K562 (cell line): Measurements from ENCODE around the gene CHAD. TPM values are rescaled to one million over a fixed set of nuclear protein-coding genes. Genes with fewer than 3 reads are reported as not detected.

ENCODE experiments used
- ASH1L ChIP-seq: fragments of 450-650 bp; IDR thresholded peaks from 2 replicates; pipeline ENCODE4 v1.6.1; 2018; ENCODE audit warnings: borderline replicate concordance, mild to moderate bottlenecking, low read depth; ENCODE audit not compliant: partially characterized antibody
- ATF6 ChIP-seq: sonication (generic); formaldehyde crosslinking; IDR thresholded peaks from 2 replicates; pipeline ENCODE4 v1.4.0; 2020; ENCODE audit warnings: mild to moderate bottlenecking, missing genetic modification reagents
- BCLAF1 ChIP-seq, 2 experiments: fragments of 450-650 bp in 1 of 2; IDR thresholded peaks; 2 replicates each; pipeline ENCODE4 v1.6.1; 2011 to 2017; ENCODE audit warnings: low read depth in 2 of 2, antibody characterized with exemption in 1 of 2, borderline replicate concordance in 1 of 2, low read length in 1 of 2, mild to moderate bottlenecking in 1 of 2, mixed read lengths in 1 of 2; ENCODE audit not compliant: control insufficient read depth in 1 of 2
- BRCA1 ChIP-seq, 2 experiments: fragments of 450-650 bp in 1 of 2; sonication (generic) in 1 of 2; formaldehyde crosslinking in 1 of 2; IDR thresholded peaks; 2 replicates each; pipeline versions ENCODE4 v1.5.0 to v1.6.1; 2017 to 2020; ENCODE audit warnings: mild to moderate bottlenecking in 1 of 2, missing genetic modification reagents in 1 of 2
- ERF ChIP-seq: fragments of 450-650 bp; formaldehyde crosslinking; IDR thresholded peaks from 2 replicates; pipeline ENCODE4 v1.4.0; 2020; ENCODE audit warnings: mild to moderate bottlenecking, mixed read lengths
- FOXK2 ChIP-seq, 2 experiments: fragments of 450-650 bp; IDR thresholded peaks in 1 of 2; conservative IDR thresholded peaks in 1 of 2; 2 replicates each; pipeline ENCODE4 v1.6.1; 2016; ENCODE audit warnings: low read depth in 2 of 2, mild to moderate bottlenecking in 1 of 2
- IFI16 ChIP-seq: fragments of 250-450 bp; sonication (Bioruptor Pico); IDR thresholded peaks from 2 replicates; pipeline ENCODE4 v2.1.2; 2022; ENCODE audit warnings: mild to moderate bottlenecking, inconsistent platforms
- MAX ChIP-seq: sonication (generic); formaldehyde crosslinking; IDR thresholded peaks from 2 replicates; pipeline ENCODE4 v1.9.0; 2022; ENCODE audit warnings: mild to moderate bottlenecking, missing genetic modification reagents
- MEF2A ChIP-seq: IDR thresholded peaks from 2 replicates; pipeline ENCODE4 v1.6.1; 2011; ENCODE audit warnings: low read depth, mild to moderate bottlenecking, low read length, moderate library complexity; ENCODE audit not compliant: control insufficient read depth
- NBN ChIP-seq: fragments of 450-650 bp; IDR thresholded peaks from 2 replicates; pipeline ENCODE4 v1.6.1; 2016; ENCODE audit warnings: low read depth, mild to moderate bottlenecking
- POLR2A ChIP-seq: fragments of 450-650 bp; conservative IDR thresholded peaks from 2 replicates; pipeline ENCODE4 v1.6.1; 2016
- RNF219 ChIP-seq: fragments of 250-450 bp; sonication (Bioruptor Pico); IDR thresholded peaks from 2 replicates; pipeline ENCODE4 v1.5.0; 2022; ENCODE audit warnings: mild to moderate bottlenecking
- SIN3B ChIP-seq: fragments of 450-650 bp; IDR thresholded peaks from 2 replicates; pipeline ENCODE4 v1.6.1; 2017; ENCODE audit warnings: low read depth, mild to moderate bottlenecking, moderate library complexity
- ZBTB17 ChIP-seq: fragments of 450-650 bp; formaldehyde crosslinking; IDR thresholded peaks from 2 replicates; pipeline ENCODE4 v1.4.0; 2020; ENCODE audit warnings: mild to moderate bottlenecking
- ZBTB34 ChIP-seq: fragments of 250-450 bp; sonication (Bioruptor Pico); IDR thresholded peaks from 2 replicates; pipeline ENCODE4 v1.8.0; 2021; ENCODE audit warnings: mild to moderate bottlenecking, moderate library complexity
- ZNF507 ChIP-seq: conservative IDR thresholded peaks from 2 replicates; pipeline ENCODE4 v1.6.1; 2017; ENCODE audit warnings: missing genetic modification characterization, missing compliant biosample characterization
- ZNF707 ChIP-seq: fragments of 250-450 bp; sonication (Bioruptor Pico); conservative IDR thresholded peaks from 2 replicates; pipeline ENCODE4 v1.8.0; 2022; ENCODE audit warnings: inconsistent platforms, mild to moderate bottlenecking, moderate library complexity
- polyA plus RNA-seq, 8 experiments: library from polyadenylated mRNA; depleted of rRNA in 4 of 8; stranded (reverse) in 5 of 8; unstranded in 3 of 8; fragments of >200 nt; fragmentation: Nextera tagmentation in 2 of 8; fragmentation: Illumina TruSeq in 1 of 8; extraction: Ambion mirVana in 2 of 8; extraction: Trizol in 1 of 8; gene quantifications; 2 replicates each; pipeline versions ENCODE4 v1.2.1 to v1.2.3, GENCODE V29; 2011 to 2014; ENCODE audit warnings: inconsistent platforms in 1 of 8, missing spikeins in 1 of 8
- total RNA-seq, 7 experiments: library from RNA; depleted of rRNA in 6 of 7; stranded (reverse); fragments of >200 nt in 6 of 7; fragmentation: Illumina TruSeq in 2 of 7; extraction: Trizol in 2 of 7; gene quantifications; 2 replicates each; pipeline versions ENCODE4 v1.2.1 to v1.2.3, GENCODE V29; 2011 to 2021; ENCODE audit warnings: low replicate concordance in 1 of 7
- TF ChIP-seq, protein P1 (sequence below): fragments of 250-450 bp; sonication (Bioruptor Pico); IDR thresholded peaks from 2 replicates; pipeline ENCODE4 v1.9.0; 2021; ENCODE audit warnings: mild to moderate bottlenecking

Gene CHAD
- total and polyA plus RNA-seq, 9 of the 15 experiments (the other 6 are each of a cell fraction or from before 2014, with no cell fraction given) = not detected

- no peak for TF ChIP-seq ATF6
- no peak for TF ChIP-seq ERF (CRISPR knock-in tag)
- no peak for TF ChIP-seq SIN3B
- no peak for TF ChIP-seq RNF219
- no peak for TF ChIP-seq NBN
- no peak for TF ChIP-seq BRCA1 (IDR thresholded peaks at IDR 0.05)
- no peak for TF ChIP-seq BRCA1 (CRISPR knock-in tag; IDR thresholded peaks at IDR 0.05)
- TF ChIP-seq ZBTB34 (CRISPR knock-in tag) = no peak
- no peak for TF ChIP-seq ZBTB17 (CRISPR knock-in tag)
- TF ChIP-seq, protein P1, sequence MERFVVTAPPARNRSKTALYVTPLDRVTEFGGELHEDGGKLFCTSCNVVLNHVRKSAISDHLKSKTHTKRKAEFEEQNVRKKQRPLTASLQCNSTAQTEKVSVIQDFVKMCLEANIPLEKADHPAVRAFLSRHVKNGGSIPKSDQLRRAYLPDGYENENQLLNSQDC = no peak
- TF ChIP-seq MEF2A = no peak
- TF ChIP-seq MAX (CRISPR knock-in tag) = peak; percentile 50; the same call in 1 of the 2 replicates
- no peak for TF ChIP-seq BCLAF1 (IDR thresholded peaks at IDR 0.05; ENCODE audit: borderline replicate concordance in 1 of 2, control insufficient read depth in 1 of 2, low read depth in 2 of 2, low read length in 1 of 2)
- TF ChIP-seq FOXK2 (conservative IDR thresholded peaks at IDR 0.05 in 1 of 2, IDR thresholded peaks at IDR 0.05 in 1 of 2; ENCODE audit: low read depth in 2 of 2) = no peak
- no peak for TF ChIP-seq ZNF707
- no peak for TF ChIP-seq IFI16
- TF ChIP-seq ZNF507 (tag) = no peak
- TF ChIP-seq ASH1L = no peak
- no peak; the same call in 1 of the 2 replicates for TF ChIP-seq POLR2A
Observed at GRCh38 chr17:50425682-50426471, 42.8 kb downstream of the CHAD start, which contains the start of gene ACSF2 (continued).
